Left hindlimb (tissue), 1 donor: ENCODE results near the gene DYRK2.

Experiments used
- DNase-seq: peaks from one replicate; pipeline ENCODE4 v3.0.0-alpha.2; 2018

Gene DYRK2

GRCh38 chr12:67647181-67647798 lies 1.3 kb upstream of the DYRK2 start:
- peak; percentile 54 for DNase-seq

- peak; percentile 92 for DNase-seq
Observed at GRCh38 chr12:67647799-67648520, 585 bp upstream of the DYRK2 start.

GRCh38 chr12:67649261-67649569 lies 670 bp downstream of the DYRK2 start:
- DNase-seq, result no peak

GRCh38 chr12:67649570-67650387 lies 1.2 kb downstream of the DYRK2 start:
- peak; percentile 67 for DNase-seq

GRCh38 chr12:67650388-67651131 lies 2.0 kb downstream of the DYRK2 start:
- DNase-seq, result peak; percentile 58

GRCh38 chr12:67651132-67651695 lies 2.7 kb downstream of the DYRK2 start:
- no peak for DNase-seq

GRCh38 chr12:67655829-67656228 lies 7.3 kb downstream of the DYRK2 start:
- no peak for DNase-seq

- DNase-seq, result no peak
Observed at GRCh38 chr12:67656251-67656650, 7.7 kb downstream of the DYRK2 start.

GRCh38 chr12:67658486-67658885 lies 9.9 kb downstream of the DYRK2 start:
- no peak for DNase-seq

GRCh38 chr12:67659292-67659691 lies 10.7 kb downstream of the DYRK2 start:
- no peak for DNase-seq

GRCh38 chr12:67661311-67662021 lies 12.9 kb downstream of the DYRK2 start:
- DNase-seq, result no peak

- DNase-seq, result no peak
Observed at GRCh38 chr12:67662910-67663538, 14.5 kb downstream of the DYRK2 start.

- no peak for DNase-seq
Observed at GRCh38 chr12:67664171-67664570, 15.6 kb downstream of the DYRK2 start.

GRCh38 chr12:67665679-67666078 lies 17.1 kb downstream of the DYRK2 start:
- no peak for DNase-seq

GRCh38 chr12:67666605-67667004 lies 18.1 kb downstream of the DYRK2 start:
- no peak for DNase-seq

- DNase-seq, result no peak
Observed at GRCh38 chr12:67667276-67668073, 18.9 kb downstream of the DYRK2 start.

GRCh38 chr12:67669217-67669933 lies 20.8 kb downstream of the DYRK2 start:
- DNase-seq, result no peak

GRCh38 chr12:67669934-67670631 lies 21.5 kb downstream of the DYRK2 start:
- DNase-seq, result no peak

- no peak for DNase-seq
Observed at GRCh38 chr12:67671419-67671818, 22.9 kb downstream of the DYRK2 start.

- DNase-seq, result no peak
Observed at GRCh38 chr12:67671892-67672291, 23.3 kb downstream of the DYRK2 start.
